Hepatocyte (in vitro differentiated cells): ENCODE data around the gene ITPR1.

Experiments
- CTCF ChIP-seq: fragments of 200-600 bp; sonication (generic); IDR thresholded peaks from 2 replicates; pipeline ENCODE4 v1.5.1; 2016; ENCODE audit warnings: antibody characterized with exemption, mild to moderate bottlenecking; ENCODE audit not compliant: poor library complexity
- EZH2 ChIP-seq: fragments of 200-600 bp; sonication (generic); IDR thresholded peaks from 2 replicates; pipeline ENCODE4 v1.6.1; 2016; ENCODE audit warnings: antibody characterized with exemption, mild to moderate bottlenecking, borderline replicate concordance

DNA sequence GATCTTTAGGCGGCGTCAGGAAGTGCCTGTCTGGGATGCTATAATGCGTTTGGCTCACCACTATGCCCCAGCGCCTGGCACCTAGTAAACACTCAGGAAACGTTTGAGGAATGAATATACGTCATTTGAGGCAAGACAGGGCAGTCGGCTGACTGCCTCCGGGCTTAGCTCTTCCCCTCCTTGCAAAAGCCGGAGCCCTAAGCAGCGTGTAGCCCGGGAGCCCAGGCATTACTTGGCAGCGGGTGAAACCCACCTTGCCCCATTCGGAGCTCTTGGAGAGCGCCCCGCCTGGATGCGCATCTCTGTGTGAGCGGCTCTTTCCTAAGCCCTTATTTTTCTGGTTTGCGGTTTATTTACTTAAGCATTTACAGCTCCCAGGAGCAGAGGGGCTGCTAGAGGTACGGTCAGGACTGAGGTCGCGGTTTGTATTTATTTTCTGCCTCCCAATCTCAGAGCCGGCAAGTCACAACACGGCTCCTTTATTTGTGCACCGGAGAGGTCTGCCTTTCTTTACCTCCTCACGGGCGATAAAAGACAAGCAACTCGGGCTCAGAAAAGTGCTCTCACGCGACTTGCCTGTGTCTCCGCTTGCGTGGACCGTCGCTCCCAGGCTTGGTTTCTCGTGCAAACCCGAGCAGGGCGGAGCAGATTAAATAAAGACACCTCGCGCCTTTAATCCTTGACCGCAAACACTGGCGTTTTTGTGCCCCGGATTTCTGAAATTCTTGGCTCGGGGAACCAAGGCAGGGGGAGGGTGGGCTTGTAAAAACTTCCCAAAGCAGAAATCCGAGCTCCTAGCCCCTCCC, 737 bp upstream of the ITPR1 start:
- TF ChIP-seq CTCF, result no peak
- no peak for TF ChIP-seq EZH2
